GM18499 (cell line): ENCODE measurements around the gene ANKRD36C.
A peak's percentile ranks its signal among the peaks of the same experiment; 100 is the strongest.
"Not testable (repeated sequence)": the region's sequence is repeated elsewhere in the genome, so short reads cannot be mapped to it uniquely, and the experiment has no call there.

Experiments
- ATAC-seq: cut with Tn5 transposase; IDR thresholded peaks from one replicate; pipeline ENCODE4 v1.9.1; 2021; ENCODE audit warnings: moderate number of reproducible peaks; ENCODE audit not compliant: insufficient read depth, unreplicated experiment

The ANKRD36C gene

DNA sequence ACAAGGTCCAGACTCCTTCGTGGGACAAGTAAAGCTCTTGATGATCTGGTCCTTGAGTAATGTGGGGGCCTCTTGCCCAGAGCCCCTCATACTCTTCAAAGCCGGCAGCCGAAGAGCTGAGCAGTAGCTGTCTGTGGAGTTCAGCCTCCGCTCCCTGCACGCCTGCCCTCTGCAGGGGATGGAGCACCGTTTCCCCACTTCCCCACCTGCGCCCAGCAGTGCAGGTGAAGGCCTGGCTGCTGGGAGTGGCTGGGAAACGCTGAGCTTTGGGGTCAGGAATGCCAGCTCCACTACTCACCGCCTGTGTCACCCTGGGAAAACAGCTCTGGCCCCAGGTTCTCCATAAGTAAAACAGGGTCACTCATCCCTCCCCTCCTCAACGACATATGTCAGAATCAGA lies 18.2 kb upstream of the ANKRD36C start:
- not testable (repeated sequence) for ATAC-seq

- ATAC-seq = not testable (repeated sequence)
Observed at GRCh38 chr2:96008051-96008450, 16.4 kb upstream of the ANKRD36C start.

GRCh38 chr2:96006248-96006647 lies 14.6 kb upstream of the ANKRD36C start:
- not testable (repeated sequence) for ATAC-seq

GRCh38 chr2:95992520-95993272 lies 1.1 kb upstream of the ANKRD36C start:
- not testable (repeated sequence) for ATAC-seq

GRCh38 chr2:95992102-95992501 lies 478 bp upstream of the ANKRD36C start:
- ATAC-seq = peak; percentile 24

- ATAC-seq = not testable (repeated sequence)
Observed at GRCh38 chr2:95990884-95991283, 740 bp downstream of the ANKRD36C start.

GRCh38 chr2:95951662-95952061 lies 40.0 kb downstream of the ANKRD36C start:
- ATAC-seq = not testable (repeated sequence)

GRCh38 chr2:95948039-95948438 lies 43.6 kb downstream of the ANKRD36C start:
- not testable (repeated sequence) for ATAC-seq

DNA sequence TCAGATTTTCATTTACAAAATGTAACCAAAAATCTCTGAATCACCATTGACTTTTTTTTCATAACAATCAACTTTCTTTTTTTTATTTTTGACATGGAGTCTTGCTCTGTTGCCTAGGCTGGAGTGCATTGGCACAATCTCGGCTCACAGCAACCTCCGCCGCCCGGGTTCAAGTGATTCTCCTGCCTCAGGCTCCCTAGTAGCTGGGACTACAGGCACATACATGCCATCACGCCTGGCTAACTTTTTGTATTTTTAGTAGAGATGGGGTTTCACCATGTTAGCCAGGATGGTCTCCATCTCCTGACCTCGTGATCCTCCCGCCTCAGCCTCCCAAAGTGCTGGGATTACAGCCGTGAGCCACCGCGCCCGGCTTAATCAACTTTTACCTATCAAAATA lies 51.7 kb downstream of the ANKRD36C start:
- ATAC-seq = not testable (repeated sequence)

GRCh38 chr2:95930740-95931139 lies 60.9 kb downstream of the ANKRD36C start:
- ATAC-seq = not testable (repeated sequence)

DNA sequence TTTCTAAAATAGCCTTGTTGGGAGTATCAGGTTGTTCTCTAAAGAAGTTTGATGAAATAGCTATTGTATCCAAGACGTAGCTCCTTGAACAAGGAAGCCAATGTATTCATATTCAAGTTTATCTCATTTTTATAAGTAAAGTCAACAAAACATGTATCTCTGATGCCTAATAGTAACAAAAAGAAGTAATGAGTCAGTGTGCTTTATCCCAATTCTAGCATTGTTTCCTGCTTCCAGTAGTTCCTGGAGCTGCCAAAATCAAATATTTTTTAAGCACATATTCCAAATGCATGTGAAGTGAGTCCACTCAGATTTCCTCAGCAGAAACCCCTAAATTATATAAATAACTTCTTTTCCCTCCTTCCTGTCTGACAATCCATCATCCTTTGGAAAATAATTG lies 74.6 kb downstream of the ANKRD36C start:
- not testable (repeated sequence) for ATAC-seq

GRCh38 chr2:95915131-95915530 lies 76.5 kb downstream of the ANKRD36C start:
- ATAC-seq = not testable (repeated sequence)

GRCh38 chr2:95911431-95911830 lies 80.2 kb downstream of the ANKRD36C start:
- ATAC-seq = not testable (repeated sequence)

- ATAC-seq = not testable (repeated sequence)
Observed at GRCh38 chr2:95894443-95894842, 97.2 kb downstream of the ANKRD36C start.

- not testable (repeated sequence) for ATAC-seq
Observed at GRCh38 chr2:95867929-95868328, 123.7 kb downstream of the ANKRD36C start.

DNA sequence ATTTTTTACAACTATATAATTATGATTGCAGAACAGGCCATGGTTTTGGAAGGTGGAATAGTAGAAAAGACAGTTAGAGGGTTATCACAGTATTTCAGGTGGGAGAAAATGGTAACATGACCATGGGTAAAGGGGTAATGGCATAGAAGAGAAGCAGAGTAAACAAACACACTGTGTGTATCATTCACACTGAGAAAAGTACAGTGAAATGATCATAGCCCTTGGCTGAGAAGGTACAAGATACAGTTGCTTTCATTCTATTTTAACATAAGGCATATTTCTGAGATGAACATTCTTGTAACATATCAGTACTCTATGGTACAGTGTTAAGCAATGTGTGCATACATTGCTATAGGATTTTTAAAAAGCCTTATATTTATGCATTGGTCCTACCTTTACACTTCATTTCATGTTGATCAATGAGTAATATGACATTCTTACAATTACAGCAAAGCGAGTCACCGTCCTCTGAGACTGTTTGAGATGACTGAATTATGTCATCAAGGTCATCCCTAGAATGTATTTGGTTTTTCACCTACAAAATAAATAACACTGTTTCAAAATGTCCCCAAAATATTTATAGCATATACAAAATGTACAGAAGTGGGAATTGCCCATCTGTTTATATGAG lies 124.5 kb downstream of the ANKRD36C start:
- ATAC-seq = not testable (repeated sequence)

DNA sequence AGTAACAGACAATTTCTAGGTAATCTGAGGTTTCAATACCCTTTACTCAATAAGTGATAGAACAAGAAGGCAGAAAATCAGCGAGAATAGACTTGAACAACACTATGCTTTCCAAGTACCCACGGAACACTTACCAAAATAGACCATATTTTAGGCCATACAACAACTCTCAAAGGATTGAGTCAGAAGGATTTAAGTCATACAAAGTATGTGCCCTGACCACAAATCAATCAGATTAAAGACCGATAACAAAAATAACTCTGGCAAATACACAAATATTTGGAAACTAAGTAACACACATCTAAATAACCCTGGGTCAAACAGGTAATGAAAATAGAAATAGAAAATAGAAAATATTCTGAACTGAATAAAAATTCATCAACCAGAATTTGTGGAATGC lies 129.5 kb downstream of the ANKRD36C start:
- ATAC-seq = not testable (repeated sequence)

DNA sequence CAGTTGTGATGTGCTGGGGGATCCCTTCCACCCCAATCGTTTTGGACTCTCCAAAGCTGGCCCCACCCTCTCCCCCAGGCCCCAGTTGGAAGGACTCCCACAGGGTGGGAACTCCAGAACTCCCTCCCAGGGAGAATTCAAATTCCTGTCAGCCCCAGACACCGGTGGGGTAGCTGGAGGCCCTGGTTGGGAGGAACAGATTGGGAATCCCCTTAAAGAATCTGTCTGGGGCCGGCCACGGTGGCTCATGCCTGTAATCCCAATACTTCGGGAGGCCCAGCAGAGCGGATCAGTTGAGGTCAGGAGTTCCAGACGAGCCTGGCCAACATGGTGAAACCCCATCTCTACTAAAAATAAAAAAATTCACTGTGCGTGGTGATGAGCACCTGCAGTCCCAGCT lies 155.5 kb downstream of the ANKRD36C start:
- no peak for ATAC-seq

DNA sequence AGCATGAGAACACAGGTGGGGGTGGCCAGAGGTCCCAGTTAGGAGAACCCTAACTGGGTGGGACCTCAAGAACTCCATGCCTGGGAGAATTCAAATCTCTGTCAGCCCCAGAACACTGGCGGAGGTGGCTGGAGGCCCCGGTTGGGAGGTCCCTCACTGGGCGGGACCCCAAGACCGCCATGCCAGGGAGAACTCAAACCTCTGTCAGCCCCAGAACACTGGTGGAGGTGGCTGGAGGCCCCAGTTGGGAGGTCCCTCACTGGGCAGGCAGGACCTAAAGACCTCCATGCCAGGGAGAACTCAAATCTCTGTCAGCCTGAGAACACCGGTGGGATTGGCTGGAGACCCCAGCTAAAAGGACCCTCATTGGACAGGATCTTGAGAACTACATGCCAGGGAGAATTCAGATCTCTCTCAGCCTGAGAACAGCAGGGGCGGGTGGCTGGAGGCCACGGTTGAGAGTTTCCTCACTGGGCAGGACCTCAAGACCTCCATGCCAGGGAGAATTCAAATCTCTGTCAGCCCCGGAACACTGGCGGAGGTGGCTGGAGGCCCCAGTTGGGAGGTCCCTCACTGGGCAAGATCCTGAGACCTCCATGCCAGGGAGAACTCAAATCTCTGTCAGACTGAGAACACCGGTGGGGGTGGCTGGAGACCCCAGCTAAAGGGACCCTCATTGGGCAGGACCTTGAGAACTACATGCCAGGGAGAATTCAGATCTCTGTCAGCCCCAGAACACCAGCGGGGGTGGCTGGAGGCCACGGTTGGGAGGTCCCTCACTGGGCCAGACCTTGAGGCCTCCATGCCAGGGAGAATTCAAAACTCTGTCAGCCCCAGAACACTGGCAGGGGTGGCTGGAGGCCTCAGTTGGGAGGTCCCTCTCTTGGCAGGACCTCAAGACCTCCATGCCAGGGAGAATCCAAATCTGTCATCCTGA lies 157.3 kb downstream of the ANKRD36C start:
- ATAC-seq = not testable (repeated sequence)

GRCh38 chr2:95824218-95824617 lies 167.4 kb downstream of the ANKRD36C start:
- not testable (repeated sequence) for ATAC-seq
